DND-41 (cell line): Measurements from ENCODE around the gene TPP1.

Experiments
- CTCF ChIP-seq: IDR thresholded peaks from 2 replicates; pipeline ENCODE4 v1.5.1; 2012; ENCODE audit warnings: borderline replicate concordance, low read length, moderate library complexity, mild to moderate bottlenecking; ENCODE audit not compliant: poor library complexity, severe bottlenecking; ENCODE audit errors: extremely low read depth
- EZH2 ChIP-seq: IDR thresholded peaks from 3 replicates; pipeline ENCODE4 v1.6.1; 2012; ENCODE audit warnings: borderline replicate concordance, low read depth, mild to moderate bottlenecking, moderate library complexity, low read length, inconsistent platforms; ENCODE audit not compliant: severe bottlenecking

- TF ChIP-seq CTCF (no peak), EZH2 (no peak)
Measured at GRCh38 chr11:6636480-6636879, 17.3 kb upstream of the TPP1 start.
